Breast epithelium (tissue), 3 donors: Measurements from ENCODE around the gene CNTNAP2.
"Not testable (repeated sequence)": the region's sequence is repeated elsewhere in the genome, so short reads cannot be mapped to it uniquely, and the experiment has no call there.

Source experiments
- CTCF ChIP-seq, 3 donors: fragments of 450-650 bp; IDR thresholded peaks; one replicate each; pipeline ENCODE4 v1.5.1; 2016 to 2017; ENCODE audit warnings: antibody characterized with exemption in 3 of 3, mild to moderate bottlenecking in 3 of 3, moderate library complexity in 3 of 3
- POLR2A ChIP-seq: fragments of 450-650 bp; IDR thresholded peaks from one replicate; pipeline ENCODE4 v1.6.1; 2016; ENCODE audit warnings: antibody characterized with exemption, mild to moderate bottlenecking, moderate library complexity
- POLR2AphosphoS5 ChIP-seq, 3 donors: sonication (generic); formaldehyde crosslinking; IDR thresholded peaks; one replicate each; pipeline ENCODE4 v1.6.1; 2017; ENCODE audit warnings: antibody characterized with exemption in 3 of 3

- not testable (repeated sequence) for TF ChIP-seq CTCF (IDR thresholded peaks at IDR 0.05); POLR2AphosphoS5 (IDR thresholded peaks at IDR 0.05); POLR2A
These were observed 2348.8 kb downstream of the CNTNAP2 start for GRCh38 chr7:148465441-148465840.
